HL-60/S4 treated with retinoic acid at 250 ng/mL for 4 days and 3 days (cell line): ENCODE data around the gene NDUFS2.

Experiments used
- in situ Hi-C: fragments of 300-500 bp; cut with MboI; formaldehyde crosslinking; loops from 2 replicates; pipeline ENCODE4 v1.7.0; 2022; ENCODE audit warnings: low sequenced_read_pairs

Gene NDUFS2

GRCh38 chr1:161193561-161194235, 8.5 kb upstream of the NDUFS2 start:
- in situ Hi-C loops, result no loop called here

DNA sequence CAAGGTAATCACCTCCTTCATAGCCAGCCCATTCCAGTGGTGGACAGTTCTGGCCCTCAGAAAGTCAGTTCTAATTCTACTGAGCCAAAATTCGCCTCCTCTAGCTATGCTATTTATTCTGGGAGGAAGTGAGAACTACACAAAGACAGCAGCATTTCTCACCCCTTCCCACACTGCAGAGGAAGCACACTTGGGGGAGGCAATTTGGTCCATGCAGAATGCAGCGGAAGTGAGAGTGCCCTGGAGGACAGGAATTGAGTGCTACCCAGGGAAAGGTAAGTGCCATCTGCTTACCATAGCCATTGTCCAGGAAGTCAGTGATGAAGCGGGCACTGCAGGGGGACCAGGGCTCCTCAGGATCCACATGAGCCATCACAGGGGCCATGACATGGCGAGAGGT, 7.0 kb upstream of the NDUFS2 start:
- in situ Hi-C loops, result no loop called here

DNA sequence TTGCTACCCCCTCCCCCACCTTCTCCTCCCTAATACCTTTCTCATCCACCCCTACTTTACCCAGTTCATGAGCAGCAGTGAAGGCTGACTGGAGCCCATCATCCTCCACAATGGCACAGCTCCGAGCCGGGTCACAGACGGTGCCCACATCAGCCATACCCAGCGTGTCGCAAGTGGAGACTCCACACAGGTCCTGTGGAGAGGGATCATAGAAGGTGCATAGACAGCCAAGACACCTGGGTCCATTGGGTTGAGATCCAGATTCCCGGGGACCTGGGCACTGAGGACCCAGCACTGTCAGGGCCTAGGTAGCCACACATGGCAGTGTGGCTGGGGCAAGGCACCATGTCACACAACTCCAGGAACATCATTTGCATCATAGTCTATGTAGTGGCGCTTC, 6.1 kb upstream of the NDUFS2 start:
- in situ Hi-C loops, result no loop called here

GRCh38 chr1:161196521-161197451, 5.4 kb upstream of the NDUFS2 start:
- in situ Hi-C loops, result no loop called here

DNA sequence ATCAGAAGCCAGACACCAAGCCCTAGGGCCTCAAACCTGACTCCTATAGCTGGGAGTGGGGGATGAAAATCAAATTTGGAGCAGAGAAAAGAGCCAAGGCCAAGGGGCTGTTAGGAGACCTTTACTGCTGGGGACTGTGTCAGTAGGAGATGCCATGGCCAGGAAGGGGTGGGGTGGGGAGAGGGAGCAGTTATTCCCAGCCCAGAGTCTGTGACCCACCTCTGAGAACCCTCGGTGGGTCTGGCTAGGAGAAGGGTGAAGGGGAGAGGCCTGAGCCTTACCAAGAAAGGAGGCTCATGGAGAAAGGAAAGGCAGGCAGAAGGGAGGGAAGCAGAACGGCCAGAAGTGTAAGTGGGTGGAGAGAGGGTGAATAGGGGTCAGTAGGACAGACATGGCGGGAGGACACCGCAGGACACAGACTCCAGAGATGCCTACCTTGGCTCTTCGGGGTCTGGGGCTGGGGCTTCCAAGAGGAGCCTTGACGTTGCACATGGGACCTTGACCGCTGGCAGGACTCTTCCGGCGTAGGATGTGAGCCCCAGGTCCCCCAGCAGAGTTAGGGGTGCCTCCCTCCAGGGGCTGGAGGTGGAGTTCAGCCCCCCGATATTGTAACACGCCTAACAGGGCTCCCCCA, 4.5 kb upstream of the NDUFS2 start:
- in situ Hi-C loops, result no loop called here

DNA sequence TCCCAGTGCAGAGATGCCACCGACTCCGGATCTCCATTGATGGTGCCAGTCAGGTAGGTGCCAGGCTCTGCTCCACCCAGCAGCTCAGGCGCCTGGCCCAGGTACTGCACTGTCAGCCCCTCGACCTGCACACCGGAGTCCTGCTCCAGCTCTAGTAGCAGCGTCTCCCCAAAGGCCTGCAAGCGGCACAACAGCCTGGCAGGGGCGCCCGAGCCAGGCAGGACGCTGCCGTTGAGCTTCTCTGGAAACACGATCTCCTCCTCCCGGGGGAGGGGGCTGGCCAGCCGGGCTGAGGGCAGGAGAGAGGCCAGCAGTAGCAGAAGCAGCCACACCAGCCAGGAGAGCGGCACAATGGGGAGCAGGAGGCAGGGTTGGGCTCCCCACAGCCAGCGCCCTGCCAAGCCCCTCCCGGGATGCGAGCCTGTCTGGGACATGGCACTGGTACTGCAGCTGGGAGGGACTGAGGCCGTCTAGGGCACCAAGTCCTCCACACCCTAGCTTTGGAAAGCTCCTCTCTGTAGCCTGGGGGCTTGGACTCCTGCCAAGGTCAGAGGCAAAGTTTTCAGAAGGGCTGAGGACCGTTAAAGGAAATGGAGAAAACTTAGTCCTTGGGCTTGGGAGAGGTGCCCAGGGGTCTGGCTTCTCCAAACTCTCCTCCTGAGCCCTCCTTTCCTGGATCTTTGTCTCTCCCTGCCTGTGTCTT, 3.8 kb upstream of the NDUFS2 start:
- in situ Hi-C loops, result no loop called here

DNA sequence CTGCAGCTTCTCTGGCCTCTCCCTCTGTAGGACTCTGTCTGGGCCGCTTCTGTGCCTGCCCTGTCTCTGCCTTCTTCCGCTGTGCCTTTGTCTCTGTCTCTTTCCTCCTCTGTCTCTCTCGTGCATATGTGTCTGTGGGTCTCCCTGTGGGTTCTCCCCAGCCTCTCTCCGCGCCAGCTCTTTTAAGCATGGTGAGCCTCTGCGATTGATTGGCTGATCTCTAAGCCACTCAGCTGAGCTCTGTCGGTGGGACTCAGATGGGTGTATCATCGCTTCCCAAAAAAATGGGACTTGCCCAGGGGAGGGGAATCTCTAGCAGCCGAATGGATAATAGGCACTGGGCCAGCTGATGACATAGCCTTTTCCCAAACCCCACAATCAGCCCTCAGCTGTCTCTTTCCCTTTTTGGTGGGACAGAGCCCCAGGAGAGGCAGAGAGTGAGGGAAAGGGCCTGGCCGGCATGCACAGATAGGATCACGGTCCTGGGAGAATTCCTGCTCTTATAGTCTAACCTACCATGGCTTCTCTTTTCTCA, 3.2 kb upstream of the NDUFS2 start, which contains the start of gene ADAMTS4:
Gene ADAMTS4, minus strand, starts transcription at position 158 of the 535 bp plus-strand sequence. CDS start 427 bp downstream, outside the sequence.
- in situ Hi-C loops, result no loop called here

- in situ Hi-C loops, result loop anchor here (10.0 to 25.0 kb wide), 2 partner anchors 185 to 538 kb away; partner anchors contain the start of gene DUSP12
These were observed 2.5 kb upstream of the NDUFS2 start for GRCh38 chr1:161199506-161200139.

GRCh38 chr1:161200421-161200991, 1.7 kb upstream of the NDUFS2 start:
- in situ Hi-C loops, result loop anchor here (10.0 to 25.0 kb wide), 2 partner anchors 184 to 537 kb away; partner anchors contain the start of gene DUSP12

DNA sequence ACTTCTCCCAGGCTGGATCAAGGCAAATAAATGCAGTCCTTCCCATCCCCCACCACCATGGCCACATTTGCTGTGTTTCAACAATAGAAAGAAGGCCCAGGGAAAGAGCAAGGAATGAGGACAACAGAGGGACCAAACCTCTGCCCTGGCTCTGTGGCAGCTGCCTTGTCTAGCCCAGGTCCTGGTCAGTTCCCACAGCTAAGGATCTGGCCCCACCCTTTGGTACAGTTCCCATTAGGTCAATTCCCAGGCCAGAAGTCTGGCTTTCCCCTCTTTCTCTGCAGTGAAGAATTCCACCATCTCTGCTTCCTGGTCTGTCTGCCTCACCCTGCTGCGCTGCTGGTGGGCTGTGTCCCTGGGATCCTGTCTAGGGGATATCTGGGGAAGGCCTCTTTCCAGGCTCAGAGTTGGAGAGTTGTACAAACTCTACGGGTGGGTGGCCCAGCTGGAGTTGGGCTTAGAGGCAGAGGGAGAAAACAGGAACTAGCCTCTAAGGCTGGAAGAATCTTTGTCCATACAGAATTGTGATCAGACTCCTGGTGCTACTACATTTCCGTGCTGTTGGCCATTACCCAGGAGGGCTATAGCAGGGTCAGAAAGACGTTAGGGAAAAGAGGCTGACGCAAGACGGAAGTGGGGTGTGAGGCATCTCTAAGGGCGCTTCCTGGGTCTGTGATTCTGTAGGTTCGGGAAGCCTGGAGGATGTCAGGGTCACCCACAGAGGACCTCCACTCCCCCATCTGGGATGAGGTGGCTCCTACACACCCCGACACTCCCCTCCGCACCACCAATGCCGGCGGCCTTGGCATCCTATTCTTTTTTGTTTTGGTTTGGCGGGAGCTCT, 953 bp upstream of the NDUFS2 start:
- in situ Hi-C loops, result loop anchor here (10.0 to 25.0 kb wide), 2 partner anchors 184 to 536 kb away; partner anchors contain the start of gene DUSP12

- in situ Hi-C loops, result loop anchor here (10.0 to 25.0 kb wide), 2 partner anchors 178 to 531 kb away; partner anchors contain the start of gene DUSP12
These were observed 4.4 kb downstream of the NDUFS2 start for GRCh38 chr1:161206411-161207140.

DNA sequence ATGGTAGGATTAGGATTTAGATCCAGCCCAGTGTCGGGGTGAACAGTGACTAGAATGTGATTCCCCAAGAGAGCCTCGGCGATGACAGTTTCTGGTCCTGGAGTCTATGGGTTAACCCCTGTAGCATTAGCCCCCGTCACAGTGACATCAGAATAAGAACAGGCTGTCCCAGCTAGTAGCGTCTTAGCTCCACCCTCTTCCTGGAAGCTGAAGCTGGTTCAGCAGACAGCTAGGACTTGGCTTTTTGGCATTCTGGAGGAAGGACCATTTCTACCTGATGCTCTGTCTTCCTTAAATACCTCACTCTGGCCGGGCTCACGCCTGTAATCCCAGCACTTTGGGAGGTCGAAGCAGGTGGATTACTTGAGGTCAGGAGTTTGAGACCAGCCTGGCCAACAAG, 5.0 kb downstream of the NDUFS2 start:
- in situ Hi-C loops, result loop anchor here (10.0 to 25.0 kb wide), 2 partner anchors 178 to 530 kb away; partner anchors contain the start of gene DUSP12

- in situ Hi-C loops, result loop anchor here (10.0 to 25.0 kb wide), 2 partner anchors 175 to 527 kb away; partner anchors contain the start of gene DUSP12
These were observed 7.7 kb downstream of the NDUFS2 start for GRCh38 chr1:161209790-161210409.

GRCh38 chr1:161214369-161214768, 12.2 kb downstream of the NDUFS2 start:
- in situ Hi-C loops, result loop anchor here (25.0 kb wide), 1 partner anchor 523 kb away; the partner anchor contains the start of gene DUSP12

GRCh38 chr1:161215076-161215475, 12.9 kb downstream of the NDUFS2 start, which contains the start of gene FCER1G:
Gene FCER1G (plus strand): TSS chr1:161215295. CDS start chr1:161215322, 27 bp downstream.
- in situ Hi-C loops, result loop anchor here (25.0 kb wide), 1 partner anchor 522 kb away; the partner anchor contains the start of gene DUSP12

DNA sequence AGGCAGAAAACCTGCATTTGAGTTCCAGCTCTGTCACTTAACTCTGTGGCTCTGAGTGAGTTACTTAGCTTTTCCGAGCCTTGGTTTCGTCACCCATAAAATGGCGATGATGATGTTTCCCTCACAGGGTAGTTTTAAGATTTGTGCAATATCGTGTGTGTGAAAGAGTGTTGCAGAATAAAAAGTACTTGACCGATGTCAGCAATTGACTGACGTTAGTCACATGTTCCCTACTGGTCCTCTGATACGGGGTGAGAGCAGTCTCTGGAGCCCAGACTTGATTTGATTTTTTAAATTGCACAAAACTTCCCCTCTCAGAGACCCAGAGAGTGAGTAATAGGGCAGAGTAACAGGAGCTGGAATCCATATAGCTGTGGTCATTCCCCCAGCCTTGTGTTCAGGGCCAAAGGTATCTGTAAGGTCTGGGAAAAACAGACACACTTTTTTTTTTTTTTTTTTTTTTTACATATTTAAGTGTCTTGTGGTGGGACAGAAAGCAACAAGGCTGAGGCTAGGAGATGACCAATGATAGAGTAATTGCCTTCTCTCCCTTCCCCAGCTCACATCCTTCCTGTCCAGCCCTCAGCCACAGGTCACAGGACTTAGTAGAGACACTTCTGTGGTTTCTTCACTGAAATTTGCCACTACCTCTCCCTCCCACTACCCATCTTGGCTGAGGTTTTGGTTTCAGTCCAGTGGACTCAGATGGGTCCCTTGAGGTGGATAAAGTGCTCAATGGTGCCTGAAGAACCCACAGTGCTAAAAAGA, 15.0 kb downstream of the NDUFS2 start:
- in situ Hi-C loops, result loop anchor here (25.0 kb wide), 1 partner anchor 520 kb away; the partner anchor contains the start of gene DUSP12
